ENCODE measurements around the gene CTDNEP1.
A peak's percentile ranks its signal among the peaks of the same experiment; 100 is the strongest.

The CTDNEP1 gene

DNA sequence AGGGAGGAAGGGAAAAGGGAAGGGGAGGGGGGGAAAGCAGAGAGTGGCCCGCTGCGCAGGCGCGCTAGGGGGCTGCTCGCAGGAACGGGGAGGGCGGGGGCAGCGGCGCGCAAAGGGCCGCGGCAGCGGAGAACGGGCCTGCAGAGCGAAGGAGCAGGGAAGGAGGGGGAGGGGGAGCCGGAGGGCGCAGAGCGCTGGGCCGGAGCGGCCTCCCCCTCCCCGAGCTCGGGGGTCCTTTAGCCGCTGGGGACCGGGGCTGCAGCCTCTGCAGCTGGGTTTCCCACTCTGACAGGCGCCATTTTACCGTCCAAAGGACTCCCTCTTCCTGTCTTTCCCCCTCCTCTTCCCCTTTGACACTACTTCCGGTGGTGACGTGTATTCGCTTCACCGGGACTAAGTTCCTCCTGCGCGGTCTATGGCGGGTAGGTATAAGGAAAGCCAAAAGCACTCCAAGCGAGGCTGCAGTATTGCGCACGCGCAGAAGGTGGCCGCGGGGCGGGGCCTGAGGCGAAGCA, at the start of gene CTDNEP1:
Gene CTDNEP1, minus strand, starts transcription at position 74 of the 515 bp plus-strand sequence. CDS start 438 bp downstream, outside the sequence.
- TF ChIP-seq, protein P1, sequence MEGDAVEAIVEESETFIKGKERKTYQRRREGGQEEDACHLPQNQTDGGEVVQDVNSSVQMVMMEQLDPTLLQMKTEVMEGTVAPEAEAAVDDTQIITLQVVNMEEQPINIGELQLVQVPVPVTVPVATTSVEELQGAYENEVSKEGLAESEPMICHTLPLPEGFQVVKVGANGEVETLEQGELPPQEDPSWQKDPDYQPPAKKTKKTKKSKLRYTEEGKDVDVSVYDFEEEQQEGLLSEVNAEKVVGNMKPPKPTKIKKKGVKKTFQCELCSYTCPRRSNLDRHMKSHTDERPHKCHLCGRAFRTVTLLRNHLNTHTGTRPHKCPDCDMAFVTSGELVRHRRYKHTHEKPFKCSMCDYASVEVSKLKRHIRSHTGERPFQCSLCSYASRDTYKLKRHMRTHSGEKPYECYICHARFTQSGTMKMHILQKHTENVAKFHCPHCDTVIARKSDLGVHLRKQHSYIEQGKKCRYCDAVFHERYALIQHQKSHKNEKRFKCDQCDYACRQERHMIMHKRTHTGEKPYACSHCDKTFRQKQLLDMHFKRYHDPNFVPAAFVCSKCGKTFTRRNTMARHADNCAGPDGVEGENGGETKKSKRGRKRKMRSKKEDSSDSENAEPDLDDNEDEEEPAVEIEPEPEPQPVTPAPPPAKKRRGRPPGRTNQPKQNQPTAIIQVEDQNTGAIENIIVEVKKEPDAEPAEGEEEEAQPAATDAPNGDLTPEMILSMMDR (IDR thresholded peaks at IDR 0.05; ENCODE audit: low read depth, low read length, poor library complexity, severe bottlenecking): no peak
- no peak for TF ChIP-seq EZH2phosphoT487 (IDR thresholded peaks at IDR 0.05; ENCODE audit: borderline replicate concordance, low read length)
- peak within 1 kb of the TSS; percentile 88 for H3K4me3 ChIP-seq (ENCODE audit: low read length)
- H4K20me1 ChIP-seq (ENCODE audit: control insufficient read depth, insufficient read depth, low read depth, low read length): peaks cover 13% of the 10 kb centered on the region; the same call in 1 of the 2 replicates
- no peaks in the 10 kb centered on the region for H3K9me3 ChIP-seq (ENCODE audit: control insufficient read depth, insufficient read depth, low read length)
- peak within 1 kb of the TSS; percentile 97 for H3K4me2 ChIP-seq (ENCODE audit: low read length)
- H3K36me3 ChIP-seq (ENCODE audit: control insufficient read depth, low read length): peaks cover 60% of the 10 kb centered on the region
- peak within 1 kb of the TSS; percentile 83 for H3K27ac ChIP-seq (ENCODE audit: low read depth, low read length)
- no peaks in the 10 kb centered on the region for H3K9me2 ChIP-seq (replicated peaks; ENCODE audit: control insufficient read depth, low read length)
- H3K27me3 ChIP-seq (ENCODE audit: control insufficient read depth, low read length): no peaks in the 10 kb centered on the region
- peaks cover 67% of the 10 kb centered on the region for H3K79me2 ChIP-seq (ENCODE audit: control insufficient read depth, low read length)
- H3F3A ChIP-seq (ENCODE audit: control insufficient read depth, insufficient read depth): peaks cover 1% of the 10 kb centered on the region
- H3K4me1 ChIP-seq (ENCODE audit: control insufficient read depth, low read length): peaks cover 25% of the 10 kb centered on the region

- Histone ChIP-seq H3K4me1 (ENCODE audit: control insufficient read depth, low read length) (peaks cover 23% of the 10 kb centered on the region), H3K4me2 (ENCODE audit: low read length) (peak overlapping the region; percentile 89), H3F3A (ENCODE audit: control insufficient read depth, insufficient read depth) (0 out of 2 replicates have a peak, but pooled peaks cover 2% of the 10 kb centered on the region), H3K4me3 (ENCODE audit: low read length) (peak overlapping the region; percentile 49), H3K27me3 (ENCODE audit: control insufficient read depth, low read length) (peaks cover 28% of the 10 kb centered on the region), H4K20me1 (ENCODE audit: control insufficient read depth, insufficient read depth, low read depth, low read length) (no peaks in the 10 kb centered on the region), H3K9me2 (replicated peaks; ENCODE audit: control insufficient read depth, low read length) (no peaks in the 10 kb centered on the region), H3K9me3 (ENCODE audit: control insufficient read depth, insufficient read depth, low read length) (no peaks in the 10 kb centered on the region), H3K36me3 (ENCODE audit: control insufficient read depth, low read length) (no peaks in the 10 kb centered on the region), H3K79me2 (ENCODE audit: control insufficient read depth, low read length) (no peaks in the 10 kb centered on the region), H3K27ac (ENCODE audit: low read depth, low read length) (no peak overlapping the region)
- TF ChIP-seq EZH2phosphoT487 (IDR thresholded peaks at IDR 0.05; ENCODE audit: borderline replicate concordance, low read length): no peak
- TF ChIP-seq, protein P1 (IDR thresholded peaks at IDR 0.05; ENCODE audit: low read depth, low read length, poor library complexity, severe bottlenecking): peak; percentile 93
Measured at GRCh38 chr17:7296189-7296861, 44.8 kb upstream of the CTDNEP1 start.

DNA sequence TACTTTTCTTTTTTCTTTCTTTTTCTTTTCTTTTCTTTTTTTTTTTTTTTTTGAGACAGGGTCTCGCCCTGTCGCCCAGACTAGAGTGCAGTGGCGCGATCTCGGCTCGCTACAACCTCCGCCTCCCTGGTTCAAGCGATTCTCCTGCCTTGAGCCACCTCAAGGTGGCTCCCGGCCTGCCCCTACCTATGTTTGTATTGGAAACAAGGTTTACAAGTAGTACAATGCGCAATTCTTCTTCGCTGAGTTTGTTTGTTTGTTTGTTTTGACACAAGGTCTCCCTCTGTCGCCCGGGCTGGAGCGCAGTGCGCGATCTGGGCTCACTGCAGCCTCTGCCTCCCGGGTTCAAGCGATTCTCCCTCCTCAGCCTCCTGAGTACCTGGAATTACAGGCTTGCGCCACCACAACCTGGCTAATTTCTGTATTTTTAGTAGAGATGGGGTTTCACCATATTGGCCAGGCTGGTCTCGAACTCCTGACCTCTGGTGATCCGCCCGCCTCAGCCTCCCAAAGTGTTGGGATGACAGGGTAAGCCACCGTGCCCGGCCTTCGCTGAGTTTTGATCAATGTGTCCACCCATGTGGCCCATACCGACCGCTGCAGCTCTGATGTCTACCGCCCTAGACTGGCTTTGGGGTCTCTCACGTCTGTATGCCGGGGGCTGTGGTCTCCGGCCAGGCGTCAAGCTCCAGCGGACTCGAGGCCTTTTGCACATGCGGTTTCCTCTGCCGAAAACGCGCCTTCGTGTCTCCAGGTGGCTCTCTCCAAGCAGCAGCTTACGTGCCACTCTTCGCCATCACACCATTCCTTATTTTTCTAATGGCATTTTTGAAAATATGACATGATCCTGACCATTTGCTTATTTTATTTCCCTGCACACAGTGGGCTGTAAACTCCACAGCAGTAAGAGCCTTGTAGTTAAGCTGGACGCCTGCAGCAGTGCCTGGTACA, 44.0 kb upstream of the CTDNEP1 start:
- Histone ChIP-seq H3F3A (ENCODE audit: control insufficient read depth, insufficient read depth) (0 out of 2 replicates have a peak, but pooled peaks cover 2% of the 10 kb centered on the region), H4K20me1 (ENCODE audit: control insufficient read depth, insufficient read depth, low read depth, low read length) (no peaks in the 10 kb centered on the region), H3K9me3 (ENCODE audit: control insufficient read depth, insufficient read depth, low read length) (no peaks in the 10 kb centered on the region), H3K9me2 (replicated peaks; ENCODE audit: control insufficient read depth, low read length) (no peaks in the 10 kb centered on the region), H3K36me3 (ENCODE audit: control insufficient read depth, low read length) (no peaks in the 10 kb centered on the region), H3K27ac (ENCODE audit: low read depth, low read length) (no peak overlapping the region), H3K4me2 (ENCODE audit: low read length) (peak overlapping the region; percentile 89), H3K4me3 (ENCODE audit: low read length) (peak overlapping the region; percentile 69), H3K79me2 (ENCODE audit: control insufficient read depth, low read length) (no peaks in the 10 kb centered on the region), H3K27me3 (ENCODE audit: control insufficient read depth, low read length) (peaks cover 36% of the 10 kb centered on the region), H3K4me1 (ENCODE audit: control insufficient read depth, low read length) (peaks cover 23% of the 10 kb centered on the region)
- no peak for TF ChIP-seq EZH2phosphoT487 (IDR thresholded peaks at IDR 0.05; ENCODE audit: borderline replicate concordance, low read length)
- TF ChIP-seq, protein P1 (IDR thresholded peaks at IDR 0.05; ENCODE audit: low read depth, low read length, poor library complexity, severe bottlenecking): no peak
